Left lung (tissue), 10 donors: ENCODE data around the gene SASS6. TPM values are rescaled to one million over a fixed set of nuclear protein-coding genes. Genes with fewer than 3 reads are reported as not detected.

Source experiments
- ATAC-seq: fragments of 200-7000 bp; cut with Tn5 transposase; one replicate; pipeline ENCODE4 v1.9.1; 2020; ENCODE audit warnings: moderate library complexity
- DNase-seq, 4 donors: peaks; one replicate each; pipeline ENCODE4 v3.0.0-alpha.2; 2013 to 2020
- H3K27ac ChIP-seq, 2 donors: fragments of 200-600 bp; sonication (generic) in 1 of 2; one replicate each; pipeline versions ENCODE4 v1.5.0 to v1.8.0; 2020 to 2021
- H3K27me3 ChIP-seq, 2 donors: fragments of 200-600 bp; sonication (generic) in 1 of 2; one replicate each; pipeline versions ENCODE4 v1.5.0 to v1.8.0; 2020 to 2021
- H3K36me3 ChIP-seq, 2 donors: fragments of 200-600 bp; sonication (generic) in 1 of 2; one replicate each; pipeline versions ENCODE4 v1.5.0 to v1.8.0; 2020 to 2021
- H3K4me1 ChIP-seq, 2 donors: fragments of 200-600 bp; one replicate each; pipeline ENCODE4 v1.8.0; 2021
- H3K4me3 ChIP-seq, 2 donors: fragments of 200-600 bp; sonication (generic) in 1 of 2; one replicate each; pipeline versions ENCODE4 v1.5.0 to v1.8.0; 2020 to 2021; ENCODE audit warnings: mild to moderate bottlenecking in 1 of 2
- H3K9me3 ChIP-seq, 2 donors: fragments of 200-600 bp; sonication (generic) in 1 of 2; one replicate each; pipeline versions ENCODE4 v1.5.0 to v1.8.0; 2020 to 2021
- CTCF ChIP-seq, 2 donors: fragments of 200-600 bp; sonication (generic) in 1 of 2; IDR thresholded peaks; one replicate each; pipeline versions ENCODE4 v1.5.0 to v1.8.0; 2021; ENCODE audit warnings: antibody characterized with exemption in 2 of 2
- intact Hi-C, 2 donors: fragments of 100-400 bp; cut with DNase I; formaldehyde crosslinking; loops; one replicate each; pipeline versions ENCODE4 v1.11.2 to v1.14.2; 2022
- polyA plus RNA-seq, 6 donors: library from polyadenylated mRNA; unstranded; fragments of 120-200 nt; gene quantifications; one replicate each; pipeline ENCODE4 v1.2.1, GENCODE V29; 2013; ENCODE audit not compliant: insufficient read length in 6 of 6
- total RNA-seq, 2 donors: library from RNA; stranded (reverse); fragmentation: NEBNext Ultra II Directional; extraction: Animal tissue kit (Norgen Biotek cat#: 25700); gene quantifications; one replicate each; pipeline ENCODE4 v1.2.1, GENCODE V29; 2021
- donor health status: DM: no; HTN: yes; CAD: no.
- donor health status: DM: no; HTN: no; CAD: no.

SASS6 gene
- total and polyA plus RNA-seq, 8 donors, result 3.1 to 9.9 (median 7.9) TPM

DNA sequence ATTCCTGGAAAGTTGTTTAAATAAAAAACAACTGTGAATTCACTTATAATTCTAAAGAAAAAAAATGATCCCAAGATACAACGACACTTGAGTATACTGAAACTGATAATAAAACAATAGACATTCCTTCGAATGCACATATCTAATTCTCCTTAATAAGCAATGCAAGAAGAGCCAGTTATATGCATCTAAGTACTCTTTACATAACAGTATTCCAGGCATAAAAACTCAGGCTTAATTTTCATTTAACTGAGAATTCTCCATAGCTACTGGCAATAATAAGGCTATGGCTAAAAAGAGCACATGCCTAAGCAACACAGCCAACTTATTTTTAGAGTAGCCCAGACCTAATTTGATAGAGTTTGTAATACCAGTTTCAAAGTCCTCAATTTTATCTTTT is 31.2 kb downstream of the SASS6 start:
- Histone ChIP-seq H3K9me3 (no peaks in the 10 kb centered on the region), H3K4me3 (no peak overlapping the region), H3K4me1 (no peaks in the 10 kb centered on the region), H3K27me3 (no peaks in the 10 kb centered on the region), H3K36me3 (peaks cover 0 to 57% of the 10 kb centered on the region in 2 donors), H3K27ac (no peak overlapping the region)
- DNase-seq (no peak), ATAC-seq (no peak)
- no peak for TF ChIP-seq CTCF (IDR thresholded peaks at IDR 0.05)
- intact Hi-C loops, result no loop called here

- ATAC-seq (no peak), DNase-seq (no peak)
- no peak for TF ChIP-seq CTCF (IDR thresholded peaks at IDR 0.05)
- Histone ChIP-seq H3K27ac (no peak overlapping the region), H3K36me3 (peaks cover 0 to 50% of the 10 kb centered on the region in 2 donors), H3K4me1 (no peaks in the 10 kb centered on the region), H3K4me3 (no peak overlapping the region), H3K9me3 (no peaks in the 10 kb centered on the region), H3K27me3 (no peaks in the 10 kb centered on the region)
- intact Hi-C loops, result no loop called here
Measured at GRCh38 chr1:100100202-100100601, 32.5 kb downstream of the SASS6 start.

- Histone ChIP-seq H3K4me3 (no peak overlapping the region), H3K4me1 (no peaks in the 10 kb centered on the region), H3K36me3 (peaks cover 0 to 27% of the 10 kb centered on the region in 2 donors), H3K27ac (no peak overlapping the region), H3K9me3 (no peaks in the 10 kb centered on the region), H3K27me3 (no peaks in the 10 kb centered on the region)
- DNase-seq, result no peak
- TF ChIP-seq CTCF (IDR thresholded peaks at IDR 0.05), result no peak
- intact Hi-C loops, result no loop called here
- no peak for ATAC-seq
Measured at GRCh38 chr1:100090471-100090870, 42.3 kb downstream of the SASS6 start.

DNA sequence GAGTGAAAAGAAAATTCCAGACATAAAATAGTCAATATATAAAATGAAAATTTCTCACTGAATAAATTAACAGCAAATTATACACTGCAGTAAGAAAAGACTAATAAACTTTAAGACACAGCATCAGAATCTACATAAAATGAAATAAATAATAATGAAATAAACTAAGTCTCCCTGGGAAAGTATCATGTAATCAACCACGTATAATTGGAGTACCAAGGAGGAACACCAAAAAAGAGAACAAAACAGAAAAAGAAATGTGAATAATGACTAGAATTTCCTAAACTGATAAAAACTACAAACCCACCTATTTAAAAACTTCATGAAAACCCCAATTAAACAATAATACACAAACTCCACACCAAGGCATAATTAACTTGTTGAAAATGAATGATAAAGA is 43.6 kb downstream of the SASS6 start:
- H3K4me1 ChIP-seq, result no peaks in the 10 kb centered on the region
- no peaks in the 10 kb centered on the region for H3K9me3 ChIP-seq
- ATAC-seq, result no peak
- intact Hi-C loops, result no loop called here
- no peak overlapping the region for H3K4me3 ChIP-seq
- no peak overlapping the region for H3K27ac ChIP-seq
- H3K27me3 ChIP-seq, result no peaks in the 10 kb centered on the region
- TF ChIP-seq CTCF (IDR thresholded peaks at IDR 0.05), result no peak
- no peak for DNase-seq
- peaks cover 0 to 27% of the 10 kb centered on the region in 2 donors for H3K36me3 ChIP-seq

- TF ChIP-seq CTCF (IDR thresholded peaks at IDR 0.05), result no peak
- H3K4me3 ChIP-seq, result no peak overlapping the region
- no peaks in the 10 kb centered on the region for H3K4me1 ChIP-seq
- H3K27ac ChIP-seq, result no peak overlapping the region
- peaks cover 0 to 37% of the 10 kb centered on the region in 2 donors for H3K36me3 ChIP-seq
- no peak for ATAC-seq
- H3K27me3 ChIP-seq, result no peaks in the 10 kb centered on the region
- intact Hi-C loops, result no loop called here
- H3K9me3 ChIP-seq, result no peaks in the 10 kb centered on the region
- DNase-seq, result no peak
Measured at GRCh38 chr1:100087396-100087795, 45.3 kb downstream of the SASS6 start.
